Brain microvascular endothelial cell (primary cell): Measurements from ENCODE around the gene ADARB2.

Source experiments
- DNase-seq: peaks from one replicate; pipeline ENCODE4 v3.0.0-alpha.2; 2020
- H3K27ac ChIP-seq: fragments of 250-450 bp; sonication (Bioruptor Pico); 2 replicates; pipeline ENCODE4 v1.5.1; 2020; ENCODE audit warnings: mild to moderate bottlenecking, moderate library complexity
- H3K27me3 ChIP-seq: fragments of 250-450 bp; sonication (Bioruptor Pico); replicated peaks from 2 replicates; pipeline ENCODE4 v1.5.1; 2020; ENCODE audit warnings: mild to moderate bottlenecking
- H3K36me3 ChIP-seq: fragments of 250-450 bp; sonication (Bioruptor Pico); replicated peaks from 2 replicates; pipeline ENCODE4 v1.5.1; 2020; ENCODE audit warnings: mild to moderate bottlenecking
- H3K4me3 ChIP-seq: 2 replicates; pipeline ENCODE4 v1.5.1; 2011; ENCODE audit warnings: low read depth, mild to moderate bottlenecking, control low read depth, low read length, moderate library complexity
- in situ Hi-C: cut with HindIII; loops from 2 replicates; pipeline ENCODE4 v1.10.0; 2017; ENCODE audit warnings: low sequenced_read_pairs, low pct_ligation_motif_present
- TF ChIP-seq, protein P1 (sequence below): IDR thresholded peaks from 2 replicates; pipeline ENCODE4 v1.5.1; 2011; ENCODE audit warnings: low read depth, mild to moderate bottlenecking, moderate library complexity, low read length, control low read depth, inconsistent platforms; ENCODE audit errors: missing control alignments

Gene ADARB2

DNA sequence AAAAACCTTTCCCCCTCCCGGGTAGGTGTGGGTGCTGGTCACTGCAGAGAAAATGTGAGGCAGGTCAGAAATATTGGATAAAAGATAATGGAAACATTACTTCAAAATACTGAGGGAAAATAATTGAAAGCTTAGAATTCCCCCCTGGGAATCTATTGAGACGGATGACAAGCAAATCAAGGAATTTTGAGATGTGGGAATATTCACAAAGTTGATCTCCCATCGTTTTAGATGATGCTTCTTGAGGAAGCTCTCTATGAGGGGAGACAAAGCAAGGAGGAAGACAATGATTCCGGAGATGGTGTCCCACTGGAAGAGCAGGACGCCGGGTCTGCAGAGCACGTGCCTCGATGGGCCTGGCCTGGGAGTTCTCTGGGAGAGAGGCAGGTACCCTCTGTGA lies 470.2 kb downstream of the ADARB2 start:
- TF ChIP-seq, protein P1, sequence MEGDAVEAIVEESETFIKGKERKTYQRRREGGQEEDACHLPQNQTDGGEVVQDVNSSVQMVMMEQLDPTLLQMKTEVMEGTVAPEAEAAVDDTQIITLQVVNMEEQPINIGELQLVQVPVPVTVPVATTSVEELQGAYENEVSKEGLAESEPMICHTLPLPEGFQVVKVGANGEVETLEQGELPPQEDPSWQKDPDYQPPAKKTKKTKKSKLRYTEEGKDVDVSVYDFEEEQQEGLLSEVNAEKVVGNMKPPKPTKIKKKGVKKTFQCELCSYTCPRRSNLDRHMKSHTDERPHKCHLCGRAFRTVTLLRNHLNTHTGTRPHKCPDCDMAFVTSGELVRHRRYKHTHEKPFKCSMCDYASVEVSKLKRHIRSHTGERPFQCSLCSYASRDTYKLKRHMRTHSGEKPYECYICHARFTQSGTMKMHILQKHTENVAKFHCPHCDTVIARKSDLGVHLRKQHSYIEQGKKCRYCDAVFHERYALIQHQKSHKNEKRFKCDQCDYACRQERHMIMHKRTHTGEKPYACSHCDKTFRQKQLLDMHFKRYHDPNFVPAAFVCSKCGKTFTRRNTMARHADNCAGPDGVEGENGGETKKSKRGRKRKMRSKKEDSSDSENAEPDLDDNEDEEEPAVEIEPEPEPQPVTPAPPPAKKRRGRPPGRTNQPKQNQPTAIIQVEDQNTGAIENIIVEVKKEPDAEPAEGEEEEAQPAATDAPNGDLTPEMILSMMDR = no peak
- Histone ChIP-seq H3K27me3 (no peaks in the 10 kb centered on the region), H3K27ac (no peak overlapping the region), H3K36me3 (no peaks in the 10 kb centered on the region), H3K4me3 (no peak overlapping the region)
- DNase-seq = no peak
- in situ Hi-C loops = no loop called here

DNA sequence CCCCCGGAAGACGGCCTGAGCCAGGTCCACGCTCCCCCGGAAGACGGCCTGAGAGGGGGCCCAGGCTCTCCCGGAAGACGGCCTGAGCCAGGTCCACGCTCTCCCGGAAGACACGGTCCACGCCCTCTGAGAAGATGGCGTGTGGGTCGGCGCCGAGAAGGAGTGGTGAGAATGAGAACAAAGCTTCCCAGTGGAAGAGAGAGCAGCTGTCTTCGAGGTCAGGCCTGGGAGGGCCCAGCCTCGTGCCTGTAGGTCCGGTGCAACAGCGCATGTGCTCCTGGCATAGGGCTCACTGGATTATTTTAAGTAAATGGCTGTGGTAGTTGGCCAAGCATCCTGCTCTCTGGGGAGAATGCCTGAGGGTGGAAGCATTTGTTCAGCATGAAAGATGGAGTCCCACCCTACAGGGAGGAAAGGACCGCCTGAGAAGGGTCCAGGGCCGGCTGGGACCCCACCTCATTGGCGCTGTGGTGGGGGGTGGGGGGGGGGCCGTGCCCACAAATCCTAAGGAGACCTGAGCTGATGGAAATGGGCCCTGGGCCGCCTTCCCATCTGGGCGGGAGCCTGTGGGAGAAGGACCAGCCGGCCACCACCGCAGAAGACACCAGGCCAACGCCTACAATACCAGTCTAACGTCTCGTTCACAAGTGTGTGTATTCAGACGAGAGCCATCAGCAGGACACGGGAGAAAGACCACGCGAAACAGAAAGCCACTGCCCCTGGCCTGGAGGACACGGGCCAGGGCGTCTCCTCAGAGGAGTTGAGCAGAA lies 471.1 kb downstream of the ADARB2 start:
- Histone ChIP-seq H3K36me3 (no peaks in the 10 kb centered on the region), H3K27me3 (no peaks in the 10 kb centered on the region), H3K27ac (no peak overlapping the region), H3K4me3 (no peak overlapping the region)
- in situ Hi-C loops = no loop called here
- TF ChIP-seq, protein P1 = no peak
- no peak for DNase-seq

DNA sequence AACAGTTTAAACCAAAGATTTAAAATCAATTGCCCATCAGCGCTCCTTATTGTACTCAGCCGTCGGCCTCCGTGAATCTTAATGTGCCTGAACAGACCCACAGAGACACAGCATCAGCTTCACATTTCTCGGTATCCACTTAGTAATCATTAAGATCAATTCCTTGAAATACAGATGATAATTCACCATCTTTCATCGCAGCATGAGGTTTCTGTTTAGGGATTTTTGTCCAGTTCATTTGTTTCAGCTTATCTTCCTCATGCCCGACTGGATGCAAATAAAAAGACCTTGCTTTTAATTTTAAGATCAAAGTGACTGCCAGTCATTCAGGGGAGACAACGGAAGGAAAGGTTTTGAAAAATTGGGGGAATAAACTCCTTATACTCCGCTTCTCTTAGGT lies 473.3 kb downstream of the ADARB2 start:
- TF ChIP-seq, protein P1 = no peak
- Histone ChIP-seq H3K27ac (no peak overlapping the region), H3K4me3 (no peak overlapping the region), H3K36me3 (no peaks in the 10 kb centered on the region), H3K27me3 (no peaks in the 10 kb centered on the region)
- in situ Hi-C loops = no loop called here
- no peak for DNase-seq

DNA sequence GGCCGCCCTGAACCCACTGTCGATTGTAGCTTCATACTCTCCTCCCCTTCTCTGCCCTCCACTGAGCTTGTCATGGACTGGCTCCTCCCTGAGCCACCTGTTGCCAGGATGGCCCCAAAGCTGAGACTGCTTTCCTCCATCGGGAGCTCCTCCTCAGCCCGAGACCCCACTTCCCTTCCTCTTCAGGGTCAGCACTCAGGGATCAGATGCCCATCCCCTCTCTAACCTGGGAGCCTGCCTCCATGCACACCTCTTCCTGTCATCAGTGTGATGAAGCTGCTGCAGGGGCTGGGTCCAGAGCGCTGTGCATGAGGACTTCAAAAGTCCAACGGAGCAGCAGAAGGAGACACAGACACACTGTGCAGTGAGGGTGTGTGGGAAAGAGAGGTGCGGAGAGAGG lies 480.1 kb downstream of the ADARB2 start:
- in situ Hi-C loops = no loop called here

DNA sequence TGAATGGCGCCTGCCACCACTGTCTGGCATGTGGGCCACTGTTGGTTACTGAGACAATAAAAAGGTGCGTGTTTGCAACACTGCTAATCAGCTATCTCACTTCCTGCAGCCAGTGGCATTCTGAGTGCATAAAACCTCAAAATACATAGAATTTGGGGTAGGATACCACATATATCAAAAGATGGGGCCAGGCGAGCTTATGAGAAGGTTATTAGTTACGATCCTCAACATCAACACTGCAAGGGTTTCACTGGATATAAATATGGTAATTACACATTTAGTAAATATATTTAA lies 480.9 kb downstream of the ADARB2 start:
- DNase-seq = no peak
- in situ Hi-C loops = no loop called here
- no peaks in the 10 kb centered on the region for H3K27me3 ChIP-seq
- TF ChIP-seq, protein P1 = no peak
- no peak overlapping the region for H3K4me3 ChIP-seq
- H3K36me3 ChIP-seq = no peaks in the 10 kb centered on the region
- H3K27ac ChIP-seq = no peak overlapping the region

More for the DNA sequence above, 480.1 kb downstream of the ADARB2 start:
- H3K4me3 ChIP-seq = no peak overlapping the region
- H3K36me3 ChIP-seq = no peaks in the 10 kb centered on the region
- TF ChIP-seq, protein P1 = no peak
- H3K27me3 ChIP-seq = no peaks in the 10 kb centered on the region
- DNase-seq = no peak
- no peak overlapping the region for H3K27ac ChIP-seq
